NCI-H2196 (cell line): ENCODE data around the gene RHCE.
"Not testable (repeated sequence)": the region's sequence is repeated elsewhere in the genome, so short reads cannot be mapped to it uniquely, and the experiment has no call there.

Experiments
- DNase-seq: peaks from one replicate; lab custom pipeline; 2025; ENCODE audit not compliant: unreplicated experiment; lab: John Stamatoyannopoulos, UW

Gene RHCE

GRCh38 chr1:25420715-25421114, at the start of gene RHCE:
RHCE (minus strand) TSS chr1:25420825; CDS start chr1:25420786, 39 bp downstream.
- not testable (repeated sequence) for DNase-seq

- DNase-seq, result no peak
Measured at GRCh38 chr1:25469177-25469576, 48.6 kb upstream of the RHCE start.

- no peak for DNase-seq
Measured at GRCh38 chr1:25468033-25468432, 47.4 kb upstream of the RHCE start.

- no peak for DNase-seq
Measured at GRCh38 chr1:25467616-25468015, 47.0 kb upstream of the RHCE start.

GRCh38 chr1:25467193-25467592, 46.6 kb upstream of the RHCE start:
- no peak for DNase-seq

GRCh38 chr1:25462732-25463131, 42.1 kb upstream of the RHCE start:
- DNase-seq, result no peak

GRCh38 chr1:25461849-25462248, 41.2 kb upstream of the RHCE start:
- DNase-seq, result no peak

- DNase-seq, result not testable (repeated sequence)
Measured at GRCh38 chr1:25460816-25461215, 40.2 kb upstream of the RHCE start.

GRCh38 chr1:25460020-25460419, 39.4 kb upstream of the RHCE start:
- no peak for DNase-seq

GRCh38 chr1:25458541-25459298, 38.1 kb upstream of the RHCE start:
- DNase-seq, result no peak

GRCh38 chr1:25456502-25456901, 35.9 kb upstream of the RHCE start:
- DNase-seq, result no peak

GRCh38 chr1:25451908-25452307, 31.3 kb upstream of the RHCE start:
- no peak for DNase-seq

GRCh38 chr1:25450891-25451290, 30.3 kb upstream of the RHCE start:
- DNase-seq, result no peak

GRCh38 chr1:25447547-25447946, 26.9 kb upstream of the RHCE start:
- DNase-seq, result no peak

GRCh38 chr1:25445993-25446538, 25.4 kb upstream of the RHCE start:
- DNase-seq, result no peak

- DNase-seq, result not testable (repeated sequence)
Measured at GRCh38 chr1:25444604-25445003, 24.0 kb upstream of the RHCE start.

GRCh38 chr1:25443030-25443699, 22.5 kb upstream of the RHCE start:
- no peak for DNase-seq

GRCh38 chr1:25442178-25442577, 21.6 kb upstream of the RHCE start:
- peak; percentile 8 for DNase-seq

- no peak for DNase-seq
Measured at GRCh38 chr1:25439287-25439686, 18.7 kb upstream of the RHCE start.

GRCh38 chr1:25437672-25438071, 17.0 kb upstream of the RHCE start:
- DNase-seq, result no peak

GRCh38 chr1:25435397-25436108, 14.9 kb upstream of the RHCE start:
- DNase-seq, result no peak
